Activated CD4-positive, alpha-beta T cell treated with anti-CD3 and anti-CD28 coated beads, Interleukin-2, amount 10 ng/mL, durations not matched to agents 24 days and 14 days (primary cell): Measurements from ENCODE around the gene ADAP1. TPM values are rescaled to one million over a fixed set of nuclear protein-coding genes. Genes with fewer than 3 reads are reported as not detected.
"Not testable (repeated sequence)": the region's sequence is repeated elsewhere in the genome, so short reads cannot be mapped to it uniquely, and the experiment has no call there.

Source experiments
- DNase-seq: peaks from one replicate; pipeline ENCODE4 v3.0.0; 2022
- H3K27ac Mint-ChIP-seq: one replicate; pipeline ENCODE4 v1.8.0; 2022; ENCODE audit warnings: mild to moderate bottlenecking, mixed read lengths
- H3K27me3 Mint-ChIP-seq: one replicate; pipeline ENCODE4 v1.8.0; 2022; ENCODE audit warnings: mixed read lengths
- H3K36me3 Mint-ChIP-seq: one replicate; pipeline ENCODE4 v1.8.0; 2022; ENCODE audit warnings: low read depth, mild to moderate bottlenecking, mixed read lengths
- H3K4me1 Mint-ChIP-seq: one replicate; pipeline ENCODE4 v1.8.0; 2021; ENCODE audit warnings: mixed read lengths
- H3K4me3 Mint-ChIP-seq: one replicate; pipeline ENCODE4 v1.8.0; 2022; ENCODE audit warnings: mild to moderate bottlenecking, moderate library complexity, mixed read lengths
- H3K9me3 Mint-ChIP-seq: one replicate; pipeline ENCODE4 v1.8.0; 2021; ENCODE audit warnings: mixed read lengths
- intact Hi-C: fragments of 100-400 bp; cut with micrococcal nuclease; formaldehyde crosslinking; loops from one replicate; pipeline ENCODE4 v1.15.1; 2023
- total RNA-seq: library from RNA; stranded (reverse); gene quantifications from 2 replicates; pipeline ENCODE4 v1.2.3, GENCODE V29; 2022

ADAP1 gene
- total RNA-seq, 1 donor from 2014 or later: 65.9 TPM

- no peak for DNase-seq
- peaks cover 2% of the 10 kb centered on the region for H3K36me3 Mint-ChIP-seq
- intact Hi-C loops: no loop called here
- H3K9me3 Mint-ChIP-seq: no peaks in the 10 kb centered on the region
- H3K27ac Mint-ChIP-seq: peak overlapping the region; percentile 29
- H3K4me1 Mint-ChIP-seq: peaks cover 6% of the 10 kb centered on the region
- H3K4me3 Mint-ChIP-seq: peak overlapping the region; percentile 65
- peaks cover 8% of the 10 kb centered on the region for H3K27me3 Mint-ChIP-seq
Observed at GRCh38 chr7:952548-953441, 1.7 kb downstream of the ADAP1 start.

GRCh38 chr7:951881-952547, 2.5 kb downstream of the ADAP1 start:
- Mint-ChIP-seq H3K27ac (peak overlapping the region; percentile 29), H3K27me3 (peaks cover 8% of the 10 kb centered on the region), H3K36me3 (peaks cover 4% of the 10 kb centered on the region), H3K9me3 (no peaks in the 10 kb centered on the region), H3K4me1 (peaks cover 6% of the 10 kb centered on the region), H3K4me3 (peak overlapping the region; percentile 64)
- no peak for DNase-seq
- intact Hi-C loops: no loop called here

GRCh38 chr7:949021-949934, 5.2 kb downstream of the ADAP1 start:
- Mint-ChIP-seq H3K4me3 (no peak overlapping the region), H3K27ac (no peak overlapping the region), H3K4me1 (peaks cover 5% of the 10 kb centered on the region), H3K27me3 (no peaks in the 10 kb centered on the region), H3K9me3 (no peaks in the 10 kb centered on the region), H3K36me3 (peaks cover 4% of the 10 kb centered on the region)
- intact Hi-C loops: no loop called here
- no peak for DNase-seq

GRCh38 chr7:947391-948210, 6.9 kb downstream of the ADAP1 start:
- DNase-seq: no peak
- Mint-ChIP-seq H3K27ac (no peak overlapping the region), H3K4me1 (peaks cover 5% of the 10 kb centered on the region), H3K36me3 (peaks cover 4% of the 10 kb centered on the region), H3K27me3 (no peaks in the 10 kb centered on the region), H3K9me3 (no peaks in the 10 kb centered on the region), H3K4me3 (no peak overlapping the region)
- intact Hi-C loops: no loop called here

GRCh38 chr7:946256-946996, 8.1 kb downstream of the ADAP1 start:
- intact Hi-C loops: no loop called here
- no peak overlapping the region for H3K27ac Mint-ChIP-seq
- H3K27me3 Mint-ChIP-seq: peaks cover 2% of the 10 kb centered on the region
- H3K4me3 Mint-ChIP-seq: no peak overlapping the region
- peaks cover 11% of the 10 kb centered on the region for H3K4me1 Mint-ChIP-seq
- peaks cover 9% of the 10 kb centered on the region for H3K36me3 Mint-ChIP-seq
- H3K9me3 Mint-ChIP-seq: no peaks in the 10 kb centered on the region
- no peak for DNase-seq

- Mint-ChIP-seq H3K36me3 (peaks cover 9% of the 10 kb centered on the region), H3K27me3 (peaks cover 2% of the 10 kb centered on the region), H3K4me3 (no peak overlapping the region), H3K27ac (no peak overlapping the region), H3K4me1 (peaks cover 13% of the 10 kb centered on the region), H3K9me3 (peaks cover 3% of the 10 kb centered on the region)
- intact Hi-C loops: no loop called here
- no peak for DNase-seq
Observed at GRCh38 chr7:945556-946255, 8.8 kb downstream of the ADAP1 start.

- H3K9me3 Mint-ChIP-seq: peaks cover 3% of the 10 kb centered on the region
- H3K27ac Mint-ChIP-seq: no peak overlapping the region
- no peak for DNase-seq
- peaks cover 12% of the 10 kb centered on the region for H3K36me3 Mint-ChIP-seq
- intact Hi-C loops: no loop called here
- peaks cover 17% of the 10 kb centered on the region for H3K4me1 Mint-ChIP-seq
- H3K4me3 Mint-ChIP-seq: no peak overlapping the region
- peaks cover 2% of the 10 kb centered on the region for H3K27me3 Mint-ChIP-seq
Observed at GRCh38 chr7:945147-945555, 9.3 kb downstream of the ADAP1 start.

- Mint-ChIP-seq H3K4me3 (no peak overlapping the region), H3K4me1 (peaks cover 17% of the 10 kb centered on the region), H3K36me3 (peaks cover 16% of the 10 kb centered on the region), H3K27ac (no peak overlapping the region), H3K9me3 (peaks cover 6% of the 10 kb centered on the region), H3K27me3 (peaks cover 2% of the 10 kb centered on the region)
- intact Hi-C loops: no loop called here
- DNase-seq: no peak
Observed at GRCh38 chr7:944744-945143, 9.7 kb downstream of the ADAP1 start.

- DNase-seq, H3K27me3 Mint-ChIP-seq, H3K27ac Mint-ChIP-seq, H3K4me3 Mint-ChIP-seq, intact Hi-C loops, H3K9me3 Mint-ChIP-seq: not testable (repeated sequence)
- Mint-ChIP-seq H3K36me3 (peaks cover 18% of the 10 kb centered on the region), H3K4me1 (peaks cover 17% of the 10 kb centered on the region)
Observed at GRCh38 chr7:943793-944192, 10.7 kb downstream of the ADAP1 start.

- peaks cover 7% of the 10 kb centered on the region for H3K9me3 Mint-ChIP-seq
- H3K27me3 Mint-ChIP-seq: peaks cover 2% of the 10 kb centered on the region
- H3K27ac Mint-ChIP-seq: peak overlapping the region; percentile 92
- peak overlapping the region; percentile 46 for H3K4me3 Mint-ChIP-seq
- no peak for DNase-seq
- intact Hi-C loops: loop anchor here (1.0 kb wide), 1 partner anchor 18 kb away; no protein-coding TSS in a partner anchor
- H3K36me3 Mint-ChIP-seq: peaks cover 26% of the 10 kb centered on the region
- peaks cover 22% of the 10 kb centered on the region for H3K4me1 Mint-ChIP-seq
Observed at GRCh38 chr7:940599-941408, 13.7 kb downstream of the ADAP1 start.

GRCh38 chr7:939843-940242, 14.6 kb downstream of the ADAP1 start:
- H3K36me3 Mint-ChIP-seq: peaks cover 26% of the 10 kb centered on the region
- H3K27me3 Mint-ChIP-seq: peaks cover 2% of the 10 kb centered on the region
- peak overlapping the region; percentile 25 for H3K27ac Mint-ChIP-seq
- peaks cover 22% of the 10 kb centered on the region for H3K4me1 Mint-ChIP-seq
- no peak overlapping the region for H3K4me3 Mint-ChIP-seq
- DNase-seq: no peak
- intact Hi-C loops: no loop called here
- H3K9me3 Mint-ChIP-seq: peaks cover 7% of the 10 kb centered on the region
